Hematopoietic multipotent progenitor cell treated with erythropoietin and hydrocortisone succinate and interleukin-3 and kit ligand, for 4 days (in vitro differentiated cells): Measurements from ENCODE around the gene SLC34A3.
"Not testable (repeated sequence)": the region's sequence is repeated elsewhere in the genome, so short reads cannot be mapped to it uniquely, and the experiment has no call there.

ENCODE experiments used
- DNase-seq: peaks from one replicate; pipeline ENCODE4 v3.0.0-alpha.2; 2015

The SLC34A3 gene

DNA sequence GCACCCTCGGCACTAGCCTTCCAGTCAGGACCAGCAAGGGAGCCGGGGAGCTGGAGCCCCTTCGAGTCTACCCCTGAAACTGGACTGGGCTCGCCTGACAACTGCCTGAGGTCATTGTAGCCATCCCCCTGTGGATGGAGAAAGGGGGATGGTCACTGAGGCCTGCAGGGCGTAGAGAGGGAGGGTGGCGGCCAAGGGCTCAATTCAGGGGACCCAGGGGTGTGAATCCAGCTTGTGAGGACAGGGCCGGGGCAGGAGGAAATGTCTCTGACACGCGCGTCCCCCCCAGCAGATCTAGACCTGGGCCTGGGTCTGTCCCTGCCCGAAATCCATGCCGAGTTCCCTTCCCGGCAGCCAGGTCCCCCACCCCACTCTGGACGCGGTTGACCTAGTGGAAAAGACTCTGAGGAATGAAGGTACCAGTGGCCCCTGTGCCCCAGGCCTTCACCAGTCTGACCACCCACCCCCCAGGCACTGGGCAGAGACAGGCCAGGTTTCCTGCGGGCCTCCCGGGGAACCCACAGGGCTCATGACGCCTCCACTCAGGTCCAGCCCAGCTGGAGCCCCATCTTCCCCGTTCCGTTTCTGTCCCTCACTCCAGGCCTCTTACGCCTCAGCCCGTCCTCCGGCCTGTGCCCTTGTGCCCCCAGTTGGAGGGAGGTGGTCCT, 805 bp downstream of the SLC34A3 start:
- DNase-seq: no peak

DNA sequence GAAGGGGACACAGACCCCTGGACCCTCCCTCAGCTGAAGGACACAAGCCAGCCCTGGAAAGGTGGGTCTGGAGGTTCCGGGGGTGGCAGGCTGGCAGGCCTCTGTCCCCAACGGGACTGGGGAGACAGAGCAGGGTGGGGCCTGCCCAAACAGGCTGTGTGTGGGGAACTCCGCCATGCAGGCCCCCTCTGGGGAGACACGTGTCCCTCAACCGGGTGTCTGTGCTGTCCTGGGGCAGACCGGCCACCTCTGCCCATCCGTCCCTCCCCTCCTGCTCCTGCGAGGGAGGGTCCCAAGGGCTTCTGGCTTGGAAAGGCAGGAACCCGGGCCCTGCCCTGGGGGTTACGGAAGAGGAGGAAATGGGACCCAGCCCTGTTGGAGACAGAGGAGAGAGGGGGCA, 1.4 kb downstream of the SLC34A3 start:
- DNase-seq: no peak

GRCh38 chr9:137232510-137232909, 1.8 kb downstream of the SLC34A3 start:
- no peak for DNase-seq

- DNase-seq: no peak
Observed at GRCh38 chr9:137233143-137233980, 2.7 kb downstream of the SLC34A3 start.

DNA sequence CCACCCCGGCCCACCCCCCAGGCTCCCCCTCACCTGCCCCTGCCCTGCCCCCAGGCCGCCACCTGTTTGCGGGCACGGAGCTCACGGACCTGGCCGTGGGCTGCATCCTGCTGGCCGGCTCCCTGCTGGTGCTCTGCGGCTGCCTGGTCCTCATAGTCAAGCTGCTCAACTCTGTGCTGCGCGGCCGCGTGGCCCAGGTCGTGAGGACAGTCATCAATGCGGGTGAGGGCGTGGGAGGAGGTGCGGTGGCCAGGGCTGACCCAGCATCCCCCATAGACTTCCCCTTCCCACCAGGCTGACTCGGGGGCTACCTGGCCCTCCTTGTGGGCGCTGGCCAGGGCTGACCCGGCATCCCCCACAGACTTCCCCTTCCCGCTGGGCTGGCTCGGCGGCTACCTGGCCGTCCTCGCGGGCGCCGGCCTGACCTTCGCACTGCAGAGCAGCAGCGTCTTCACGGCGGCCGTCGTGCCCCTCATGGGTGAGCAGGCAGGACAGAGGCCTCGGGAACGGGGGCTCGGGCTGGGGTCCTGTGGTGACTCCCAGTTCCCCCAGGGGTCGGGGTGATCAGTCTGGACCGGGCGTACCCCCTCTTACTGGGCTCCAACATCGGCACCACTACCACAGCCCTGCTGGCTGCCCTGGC, 3.5 kb downstream of the SLC34A3 start:
- DNase-seq: no peak

DNA sequence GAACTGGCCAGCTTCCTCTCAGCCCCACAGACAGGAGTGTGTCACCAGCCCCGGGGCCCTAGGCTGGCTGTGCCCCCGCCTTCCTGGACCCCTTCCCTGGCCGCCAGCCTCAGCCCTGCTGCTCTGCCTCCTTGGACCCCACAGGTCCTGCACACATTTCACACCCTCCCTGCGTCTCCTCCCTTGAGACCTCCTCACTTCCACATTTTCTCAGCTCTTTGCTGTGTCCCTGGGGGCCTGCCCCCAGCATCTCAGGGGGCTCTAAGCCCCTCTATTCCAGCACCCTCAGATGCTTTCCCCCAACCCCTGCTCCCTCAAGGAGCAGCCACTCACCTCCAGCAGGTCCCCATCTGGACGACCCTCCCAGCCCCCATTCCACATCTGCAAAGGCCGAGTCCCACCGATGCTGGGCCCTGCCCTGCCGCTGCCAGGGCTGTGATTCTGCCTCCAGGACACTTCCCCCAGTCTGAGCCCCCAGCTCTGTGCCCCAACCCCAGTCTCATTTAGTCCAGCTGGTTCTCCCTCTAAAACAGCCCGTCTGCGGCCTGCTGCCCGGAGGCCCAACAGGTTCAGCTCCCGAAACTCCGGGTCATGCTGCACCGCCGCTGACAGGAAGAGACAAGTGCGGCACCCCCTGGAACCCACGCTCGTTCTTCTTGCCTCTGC, 4.2 kb downstream of the SLC34A3 start:
- no peak for DNase-seq

GRCh38 chr9:137235424-137236237, 4.9 kb downstream of the SLC34A3 start:
- no peak for DNase-seq

DNA sequence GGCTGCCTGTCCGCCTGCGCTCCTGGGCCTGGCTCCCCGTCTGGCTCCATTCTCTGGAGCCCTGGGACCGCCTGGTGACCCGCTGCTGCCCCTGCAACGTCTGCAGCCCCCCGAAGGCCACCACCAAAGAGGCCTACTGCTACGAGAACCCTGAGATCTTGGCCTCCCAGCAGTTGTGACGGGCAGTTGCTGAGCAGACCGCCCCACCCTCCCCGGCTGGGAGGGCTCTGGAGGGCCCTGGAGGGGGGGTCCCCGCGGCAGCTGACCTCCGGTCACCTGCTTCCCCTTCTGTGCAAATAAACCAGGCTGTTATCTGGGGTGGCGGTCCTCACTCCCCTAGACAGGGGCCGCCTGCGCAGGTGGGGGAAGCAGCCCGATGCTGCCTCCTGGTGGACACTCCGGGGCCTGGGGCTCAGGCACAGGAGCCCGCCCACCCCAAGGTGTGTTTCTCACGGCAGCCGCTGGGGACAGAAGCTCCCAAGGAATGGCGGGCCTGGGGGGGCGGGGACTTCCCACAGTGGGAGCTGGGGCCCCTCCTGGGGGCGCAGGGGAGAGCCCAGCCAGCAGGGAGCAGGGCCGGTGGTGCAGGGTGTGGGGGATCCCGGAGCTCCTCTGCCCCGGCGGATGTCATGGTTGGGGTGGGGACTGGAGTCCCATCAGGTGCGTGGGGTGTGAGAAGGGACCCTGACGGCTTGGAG, 5.7 kb downstream of the SLC34A3 start:
- peak; percentile 95 for DNase-seq

DNA sequence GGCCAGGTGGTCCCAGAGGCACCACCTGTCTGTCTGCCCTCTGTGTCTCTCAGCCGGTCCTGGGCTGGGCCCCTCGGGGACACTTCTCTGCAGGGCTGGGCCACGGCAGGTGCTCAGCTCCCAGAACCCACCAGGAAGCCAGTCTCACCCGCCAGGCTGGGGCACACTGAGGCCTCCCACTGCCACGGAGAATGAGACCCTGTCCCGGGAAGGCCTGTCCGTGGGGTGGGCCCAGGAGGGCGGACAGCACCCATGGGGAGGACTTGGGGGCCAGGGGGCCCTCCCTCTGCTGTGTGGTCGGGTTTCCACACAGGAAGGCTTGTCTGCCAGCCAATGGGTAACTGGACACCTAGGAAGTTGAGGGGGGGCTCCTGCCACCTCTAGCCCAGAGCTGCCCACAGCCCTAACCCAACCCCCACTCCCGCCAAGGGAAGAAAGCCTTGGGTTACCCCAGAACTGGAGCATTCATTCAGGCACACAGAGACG, 6.3 kb downstream of the SLC34A3 start:
- no peak for DNase-seq

DNA sequence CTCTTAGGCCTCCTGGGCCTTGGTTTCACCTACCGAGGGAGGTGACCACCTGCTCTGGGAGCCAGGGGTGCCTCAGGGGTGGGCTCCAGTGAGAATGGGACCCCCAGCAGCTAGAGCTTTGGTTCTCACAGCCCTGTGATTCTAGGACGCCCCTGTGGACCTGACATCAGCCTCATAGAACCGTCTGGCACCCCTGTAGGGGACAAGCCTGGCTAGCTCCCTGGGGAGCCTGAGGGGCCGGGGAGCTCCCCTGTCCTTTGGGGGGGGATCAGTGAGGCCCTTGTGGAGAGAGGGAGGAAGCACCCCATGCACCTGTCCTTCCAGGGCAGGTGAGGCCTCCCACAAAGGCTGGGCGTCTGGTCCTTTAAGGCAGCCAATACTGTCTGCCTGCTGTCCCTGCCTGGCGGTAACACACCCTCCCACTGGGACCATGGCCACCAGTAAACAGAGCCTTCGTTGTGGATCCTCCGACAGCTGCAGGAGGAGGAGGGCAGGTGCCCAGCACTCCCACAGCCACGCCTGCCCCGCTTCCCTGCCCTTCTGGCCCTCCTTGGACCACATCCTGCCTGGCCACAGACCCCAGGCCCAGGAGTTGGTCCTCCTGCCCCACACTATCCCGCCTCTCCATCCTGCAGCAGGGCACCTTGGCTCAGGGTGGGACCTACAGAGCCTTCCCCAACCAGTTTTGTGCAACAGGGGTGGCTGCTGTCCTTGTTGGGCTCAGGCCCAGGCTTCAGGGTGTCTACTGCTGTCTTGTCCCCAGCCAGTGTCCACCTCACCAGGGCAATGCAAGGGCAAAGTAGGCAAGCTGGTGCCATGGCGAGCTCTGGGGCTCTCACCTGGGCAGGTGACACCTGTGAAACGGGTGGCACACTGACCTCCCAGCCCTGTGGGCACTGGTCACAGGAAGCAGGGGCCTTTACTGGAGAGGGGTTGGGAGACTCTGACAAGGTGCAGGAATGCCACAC, 7.3 kb downstream of the SLC34A3 start:
- no peak for DNase-seq

DNA sequence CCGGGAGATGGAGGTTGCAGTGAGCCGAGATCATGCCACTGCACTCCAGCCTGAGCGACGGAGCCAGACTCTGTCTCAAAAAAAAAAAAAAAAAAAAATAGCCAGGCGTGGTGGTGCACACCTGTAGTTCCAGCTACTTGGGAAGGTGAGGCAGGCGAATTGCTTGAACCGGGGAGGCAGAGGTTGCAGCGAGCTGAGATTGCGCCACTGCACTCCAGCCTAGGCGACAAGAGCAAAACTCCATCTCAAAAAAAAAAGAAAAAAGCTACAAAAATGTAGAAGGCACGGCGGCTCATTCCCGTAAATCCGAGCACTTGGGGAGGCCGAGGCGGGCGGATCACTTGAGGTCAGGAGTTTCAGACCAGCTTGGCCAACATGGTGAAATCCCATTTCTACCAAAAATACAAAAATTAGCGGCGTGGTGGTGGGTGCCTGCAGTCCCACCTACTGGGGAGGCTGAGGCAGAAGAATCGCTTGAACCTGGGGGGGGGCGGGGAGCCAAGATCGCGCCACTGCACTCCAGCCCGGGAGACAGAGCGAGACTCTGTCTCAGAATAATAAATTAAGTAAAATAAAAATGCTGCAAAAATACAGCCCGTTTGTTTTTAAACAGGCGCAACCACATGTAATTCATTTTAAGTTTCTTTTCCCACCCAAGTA, 9.0 kb downstream of the SLC34A3 start:
- not testable (repeated sequence) for DNase-seq

DNA sequence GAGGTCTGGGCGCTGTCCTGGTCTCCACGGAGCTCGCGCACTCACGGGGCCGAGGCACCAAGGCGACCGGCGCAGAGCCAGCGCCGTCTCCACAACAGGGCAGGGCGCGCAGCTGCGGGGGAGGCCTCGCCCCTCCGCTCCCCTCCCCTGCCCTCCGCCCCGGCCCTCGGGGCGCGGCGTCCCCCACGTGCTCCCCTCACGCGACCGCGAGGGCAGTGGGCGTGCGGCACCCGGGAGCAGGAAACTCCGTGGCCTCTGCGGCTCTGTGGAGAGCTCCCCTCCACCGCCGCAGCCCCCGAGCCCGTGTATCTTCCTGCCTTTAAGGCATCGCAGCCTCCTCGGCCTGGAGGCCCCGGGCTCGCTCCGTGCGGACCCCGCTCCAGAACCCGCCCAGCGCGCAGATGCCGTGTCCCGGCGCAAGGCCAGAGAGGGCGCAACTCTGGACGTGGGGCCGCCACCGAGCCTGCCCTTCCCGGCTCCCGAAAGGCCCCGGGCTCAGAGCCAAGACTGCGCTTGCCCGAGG, 9.7 kb downstream of the SLC34A3 start:
- DNase-seq: peak; percentile 92

DNA sequence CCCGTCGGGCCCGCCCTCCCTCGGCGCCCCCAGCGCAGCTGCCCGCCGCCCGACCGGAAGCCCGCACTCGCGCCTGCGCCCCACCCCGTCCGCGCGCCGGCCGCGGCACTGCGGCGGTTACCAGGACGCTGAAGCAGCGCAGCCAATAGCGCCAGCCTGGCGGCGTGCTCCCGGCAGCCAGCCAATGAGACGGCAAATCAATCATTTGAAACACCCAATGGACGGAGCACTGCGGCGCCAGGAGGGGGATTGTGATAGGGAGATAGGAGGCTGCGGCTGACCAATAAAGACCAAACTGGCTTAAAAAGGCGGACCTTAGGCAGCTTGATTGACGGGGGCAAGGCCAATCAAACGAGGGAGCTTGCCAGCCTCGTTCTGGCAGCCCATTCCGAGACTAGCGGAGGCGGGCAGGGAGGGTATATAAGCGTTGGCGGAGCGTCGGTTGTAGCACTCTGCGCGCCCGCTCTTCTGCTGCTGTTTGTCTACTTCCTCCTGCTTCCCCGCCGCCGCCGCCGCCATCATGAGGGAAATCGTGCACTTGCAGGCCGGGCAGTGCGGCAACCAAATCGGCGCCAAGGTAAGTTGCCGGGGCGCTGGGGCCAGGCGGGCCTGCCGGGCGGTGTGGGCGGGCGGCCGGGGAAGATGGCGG, 10.3 kb downstream of the SLC34A3 start, which contains the start of gene TUBB4B:
Gene TUBB4B (plus strand): TSS at position 447 of the 649 bp plus-strand sequence. CDS start 74 bp downstream, at position 521.
- DNase-seq: peak; percentile 100

DNA sequence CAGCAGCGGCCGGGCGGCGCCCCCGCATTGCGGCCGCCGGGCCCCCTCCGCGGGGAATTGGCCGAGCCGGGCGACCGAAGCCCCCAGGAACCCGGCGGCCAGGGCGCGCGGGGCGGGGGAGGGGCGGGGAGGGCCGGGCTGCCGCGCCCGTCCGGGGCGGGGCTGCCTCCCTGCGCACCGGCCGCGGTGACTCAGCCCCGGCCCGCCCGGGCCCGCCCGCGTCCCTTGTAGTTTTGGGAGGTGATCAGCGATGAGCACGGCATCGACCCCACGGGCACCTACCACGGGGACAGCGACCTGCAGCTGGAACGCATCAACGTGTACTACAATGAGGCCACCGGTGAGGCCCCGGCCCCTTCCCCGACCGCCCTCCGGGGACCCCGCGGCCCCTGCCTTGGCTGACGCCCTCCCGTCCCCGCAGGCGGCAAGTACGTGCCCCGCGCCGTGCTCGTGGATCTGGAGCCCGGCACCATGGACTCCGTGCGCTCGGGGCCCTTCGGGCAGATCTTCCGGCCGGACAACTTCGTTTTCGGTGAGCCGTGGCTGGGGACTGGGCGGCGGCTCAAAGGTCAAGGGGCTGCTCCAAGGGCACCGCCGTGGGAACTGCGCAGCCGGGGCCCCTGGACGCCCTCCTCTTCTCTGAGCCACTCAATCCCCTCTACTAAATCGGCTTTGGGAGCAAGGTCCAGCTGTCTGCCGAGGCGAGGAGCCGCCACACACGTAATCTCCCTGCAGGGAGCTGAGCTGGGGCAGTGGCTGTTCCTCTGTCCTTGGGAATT, 11.0 kb downstream of the SLC34A3 start:
- peak; percentile 78 for DNase-seq

DNA sequence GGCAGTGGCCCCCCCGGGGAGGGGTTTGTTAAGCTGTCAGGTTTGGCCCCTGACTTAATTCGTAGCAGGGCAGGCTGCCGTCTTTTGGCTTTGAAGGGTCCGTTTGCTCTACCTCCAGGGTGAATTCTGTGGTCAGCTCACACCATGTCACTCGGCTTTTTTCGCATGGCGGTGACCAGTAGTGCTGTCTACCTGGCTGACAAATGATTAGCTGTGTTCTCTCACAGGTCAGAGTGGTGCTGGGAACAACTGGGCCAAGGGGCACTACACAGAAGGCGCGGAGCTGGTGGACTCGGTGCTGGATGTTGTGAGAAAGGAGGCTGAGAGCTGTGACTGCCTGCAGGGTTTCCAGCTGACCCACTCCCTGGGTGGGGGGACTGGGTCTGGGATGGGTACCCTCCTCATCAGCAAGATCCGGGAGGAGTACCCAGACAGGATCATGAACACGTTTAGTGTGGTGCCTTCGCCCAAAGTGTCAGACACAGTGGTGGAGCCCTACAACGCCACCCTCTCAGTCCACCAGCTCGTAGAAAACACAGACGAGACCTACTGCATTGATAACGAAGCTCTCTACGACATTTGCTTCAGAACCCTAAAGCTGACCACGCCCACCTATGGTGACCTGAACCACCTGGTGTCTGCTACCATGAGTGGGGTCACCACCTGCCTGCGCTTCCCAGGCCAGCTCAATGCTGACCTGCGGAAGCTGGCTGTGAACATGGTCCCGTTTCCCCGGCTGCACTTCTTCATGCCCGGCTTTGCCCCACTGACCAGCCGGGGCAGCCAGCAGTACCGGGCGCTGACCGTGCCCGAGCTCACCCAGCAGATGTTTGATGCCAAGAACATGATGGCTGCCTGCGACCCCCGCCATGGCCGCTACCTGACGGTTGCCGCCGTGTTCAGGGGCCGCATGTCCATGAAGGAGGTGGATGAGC, 11.8 kb downstream of the SLC34A3 start:
- DNase-seq: no peak

DNA sequence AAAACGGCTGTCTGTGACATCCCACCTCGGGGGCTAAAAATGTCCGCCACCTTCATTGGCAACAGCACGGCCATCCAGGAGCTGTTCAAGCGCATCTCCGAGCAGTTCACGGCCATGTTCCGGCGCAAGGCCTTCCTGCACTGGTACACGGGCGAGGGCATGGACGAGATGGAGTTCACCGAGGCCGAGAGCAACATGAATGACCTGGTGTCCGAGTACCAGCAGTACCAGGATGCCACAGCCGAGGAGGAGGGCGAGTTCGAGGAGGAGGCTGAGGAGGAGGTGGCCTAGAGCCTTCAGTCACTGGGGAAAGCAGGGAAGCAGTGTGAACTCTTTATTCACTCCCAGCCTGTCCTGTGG, 12.5 kb downstream of the SLC34A3 start:
- not testable (repeated sequence) for DNase-seq
